GM23338 (cell line): ENCODE results near the gene MSH3.

ENCODE experiments used
- CTCF ChIP-seq, 2 experiments: fragments of 200-600 bp in 1 of 2; sonication (generic) in 1 of 2; conservative IDR thresholded peaks; 2 replicates each; pipeline versions ENCODE4 v1.5.1 to v1.6.1; 2016 to 2017; ENCODE audit warnings: antibody characterized with exemption in 2 of 2, low read depth in 2 of 2, mild to moderate bottlenecking in 2 of 2, moderate library complexity in 1 of 2
- EZH2 ChIP-seq: fragments of 200-600 bp; sonication (generic); IDR thresholded peaks from one replicate; pipeline ENCODE4 v1.8.0; 2017; ENCODE audit warnings: antibody characterized with exemption, mild to moderate bottlenecking, low read depth; ENCODE audit not compliant: unreplicated experiment
- REST ChIP-seq: IDR thresholded peaks from one replicate; pipeline ENCODE4 v1.6.1; 2018; ENCODE audit warnings: antibody characterized with exemption; ENCODE audit not compliant: unreplicated experiment

- TF ChIP-seq REST (no peak), CTCF (conservative IDR thresholded peaks at IDR 0.05; ENCODE audit: low read depth in 2 of 2) (no peak), EZH2 (no peak)
These were observed 152.5 kb downstream of the MSH3 start for GRCh38 chr5:80806929-80807328.
